AG20443 (cell line): Measurements from ENCODE around the gene ACCSL.

Experiments
- DNase-seq: peaks from one replicate; pipeline ENCODE4 v3.0.0; 2012; ENCODE audit warnings: low spot score, mixed read lengths

ACCSL gene

GRCh38 chr11:44096360-44097185, 48.8 kb downstream of the ACCSL start:
- DNase-seq = peak; percentile 49

- no peak for DNase-seq
These were observed 50.0 kb downstream of the ACCSL start for GRCh38 chr11:44097821-44098220.

- no peak for DNase-seq
These were observed 53.3 kb downstream of the ACCSL start for GRCh38 chr11:44101098-44101497.

- no peak for DNase-seq
These were observed 56.9 kb downstream of the ACCSL start for GRCh38 chr11:44104481-44105294.

- DNase-seq = no peak
These were observed 60.5 kb downstream of the ACCSL start for GRCh38 chr11:44108260-44108659.
